Kidney (tissue), 14 donors: Measurements from ENCODE around the gene OR52E6. TPM values are rescaled to one million over a fixed set of nuclear protein-coding genes. Genes with fewer than 3 reads are reported as not detected.

Source experiments
- DNase-seq, 5 donors: peaks; one replicate each; pipeline ENCODE4 v3.0.0-alpha.2; 2013 to 2020
- FAIRE-seq: peaks from 2 replicates; lab custom pipeline; 2012; peaks lifted over from hg19 to GRCh38; lab: Jason Lieb, UNC
- H3K27ac ChIP-seq, 2 donors: one replicate each; pipeline ENCODE4 v1.7.0; 2013; ENCODE audit warnings: low read depth in 2 of 2, low read length in 2 of 2, inconsistent platforms in 1 of 2
- H3K27me3 ChIP-seq: one replicate; pipeline ENCODE4 v1.7.1; 2013; ENCODE audit warnings: low read length, inconsistent platforms; ENCODE audit not compliant: control insufficient read depth, insufficient read depth
- H3K36me3 ChIP-seq, 3 donors: one replicate each; pipeline versions ENCODE4 v1.7.0 to v1.7.1; 2013; ENCODE audit warnings: low read length in 3 of 3, control low read depth in 1 of 3, inconsistent platforms in 1 of 3; ENCODE audit not compliant: insufficient read depth in 3 of 3, control insufficient read depth in 2 of 3
- H3K4me1 ChIP-seq, 3 donors: one replicate each; pipeline versions ENCODE4 v1.7.0 to v1.7.1; 2013; ENCODE audit warnings: low read length in 3 of 3, inconsistent platforms in 1 of 3, low read depth in 1 of 3; ENCODE audit not compliant: control insufficient read depth in 2 of 3, insufficient read depth in 2 of 3
- H3K4me3 ChIP-seq, 3 donors: one replicate each; pipeline versions ENCODE4 v1.7.0 to v1.8.1; 2013; ENCODE audit warnings: low read length in 3 of 3, control low read depth in 1 of 3, inconsistent platforms in 1 of 3
- H3K9ac ChIP-seq, 3 donors: one replicate each; pipeline versions ENCODE4 v1.7.0 to v1.7.1; 2013; ENCODE audit warnings: low read length in 3 of 3, control low read depth in 1 of 3, inconsistent platforms in 1 of 3
- H3K9me3 ChIP-seq, 3 donors: one replicate each; pipeline versions ENCODE4 v1.7.0 to v1.7.1; 2013; ENCODE audit warnings: low read length in 3 of 3, control low read depth in 1 of 3, inconsistent platforms in 1 of 3; ENCODE audit not compliant: control insufficient read depth in 2 of 3, insufficient read depth in 1 of 3
- intact Hi-C: fragments of 100-400 bp; cut with DNase I; formaldehyde crosslinking; loops from one replicate; pipeline ENCODE4 v1.11.1; 2022
- polyA plus RNA-seq: library from polyadenylated mRNA; stranded (reverse); fragments of 350-450 nt; fragmentation: Illumina TruSeq; extraction: RNeasy Lipid Tissue Mini Kit (QIAGEN cat#74804); gene quantifications from one replicate; pipeline ENCODE4 v1.2.3, GENCODE V29; 2014; ENCODE audit warnings: low read depth, low replicate concordance; ENCODE audit not compliant: insufficient read depth
- total RNA-seq: library from RNA; stranded (reverse); fragmentation: NEBNext Ultra II Directional; extraction: Animal tissue kit (Norgen Biotek cat#: 25700); gene quantifications from one replicate; pipeline ENCODE4 v1.2.1, GENCODE V29; 2021
- TF ChIP-seq, protein P1 (sequence below): IDR thresholded peaks from 3 replicates; pipeline ENCODE4 v1.5.1; 2012; ENCODE audit warnings: mild to moderate bottlenecking, moderate library complexity, borderline replicate concordance; ENCODE audit not compliant: insufficient read depth; ENCODE audit errors: extremely low read depth
- donor health status: control.
- donor health status: control.
- donor health status: control.
- donor health status: control.
- donor health status: control.
- donor health status: DM: yes; HTN: yes; CAD: no.
- donor health status: Normal renal cell carcinoma (clear cell type).

Gene OR52E6
- total and polyA plus RNA-seq, 2 donors from 2014 or later: not detected

DNA sequence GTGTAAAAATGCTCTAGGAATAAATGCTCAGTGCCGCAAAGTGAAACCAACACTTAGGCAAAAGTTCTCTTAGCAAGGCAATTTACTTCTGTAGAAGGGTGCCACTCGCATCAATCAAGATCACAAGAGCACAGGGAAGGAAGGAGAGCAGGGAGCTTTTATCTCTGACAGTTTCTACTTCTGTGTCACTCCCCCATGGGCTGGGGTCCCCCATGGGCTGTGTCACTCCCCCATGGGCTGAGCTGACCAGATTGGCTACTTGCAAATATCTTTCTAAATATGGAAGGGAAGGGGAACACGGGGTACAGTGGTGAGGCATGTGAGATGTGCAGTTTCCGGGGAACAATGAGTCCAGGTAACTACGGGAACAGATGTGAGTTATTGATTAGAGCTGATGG is 32.6 kb downstream of the OR52E6 start:
- TF ChIP-seq, protein P1, sequence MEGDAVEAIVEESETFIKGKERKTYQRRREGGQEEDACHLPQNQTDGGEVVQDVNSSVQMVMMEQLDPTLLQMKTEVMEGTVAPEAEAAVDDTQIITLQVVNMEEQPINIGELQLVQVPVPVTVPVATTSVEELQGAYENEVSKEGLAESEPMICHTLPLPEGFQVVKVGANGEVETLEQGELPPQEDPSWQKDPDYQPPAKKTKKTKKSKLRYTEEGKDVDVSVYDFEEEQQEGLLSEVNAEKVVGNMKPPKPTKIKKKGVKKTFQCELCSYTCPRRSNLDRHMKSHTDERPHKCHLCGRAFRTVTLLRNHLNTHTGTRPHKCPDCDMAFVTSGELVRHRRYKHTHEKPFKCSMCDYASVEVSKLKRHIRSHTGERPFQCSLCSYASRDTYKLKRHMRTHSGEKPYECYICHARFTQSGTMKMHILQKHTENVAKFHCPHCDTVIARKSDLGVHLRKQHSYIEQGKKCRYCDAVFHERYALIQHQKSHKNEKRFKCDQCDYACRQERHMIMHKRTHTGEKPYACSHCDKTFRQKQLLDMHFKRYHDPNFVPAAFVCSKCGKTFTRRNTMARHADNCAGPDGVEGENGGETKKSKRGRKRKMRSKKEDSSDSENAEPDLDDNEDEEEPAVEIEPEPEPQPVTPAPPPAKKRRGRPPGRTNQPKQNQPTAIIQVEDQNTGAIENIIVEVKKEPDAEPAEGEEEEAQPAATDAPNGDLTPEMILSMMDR: no peak
- no peaks in the 10 kb centered on the region for H3K9me3 ChIP-seq
- H3K9ac ChIP-seq: peak overlapping the region in 1 of 3 donors; percentile 60
- H3K27ac ChIP-seq: no peak overlapping the region
- intact Hi-C loops: no loop called here
- H3K4me3 ChIP-seq: peak overlapping the region; percentile 50 to 68 (median 57)
- no peak for FAIRE-seq
- H3K4me1 ChIP-seq: peaks cover 0 to 6% (median 4%) of the 10 kb centered on the region in 3 donors
- no peaks in the 10 kb centered on the region for H3K36me3 ChIP-seq
- peak in 1 of 5 donors; percentile 1 for DNase-seq
- no peaks in the 10 kb centered on the region for H3K27me3 ChIP-seq

DNA sequence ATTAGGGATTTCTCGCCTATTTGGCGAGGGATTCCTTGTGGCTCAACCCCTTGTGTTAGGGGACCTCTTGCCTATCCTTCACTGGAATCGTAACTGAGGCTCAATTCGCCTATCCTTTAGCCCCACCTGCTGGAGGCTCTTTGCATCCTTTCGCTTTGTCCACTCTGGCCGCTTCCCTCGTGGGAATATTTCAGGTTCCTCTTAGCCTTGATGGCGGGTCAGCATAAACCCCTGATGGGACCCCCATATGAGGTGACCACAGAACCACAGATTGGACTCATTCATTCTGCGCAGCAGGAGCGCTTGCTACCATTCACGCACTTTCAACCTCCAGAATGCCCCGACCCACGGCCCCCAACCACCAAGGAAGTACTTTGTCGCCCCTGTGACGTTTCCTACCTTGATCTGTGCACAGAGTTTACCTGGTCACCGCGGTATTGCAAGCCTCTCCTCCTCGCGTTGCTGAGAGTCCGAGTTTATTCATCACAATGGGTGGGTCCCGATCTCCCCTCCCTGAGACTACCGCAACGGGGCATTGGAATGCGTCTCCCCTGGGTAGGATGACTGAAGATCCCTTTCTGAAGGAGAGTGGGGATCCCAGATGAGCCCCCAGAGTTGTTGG is 33.1 kb downstream of the OR52E6 start, which contains the start of gene OR52N2:
Gene OR52N2, plus strand, starts transcription at position 425 of the 622 bp plus-strand sequence. CDS start 11,412 bp downstream, outside the sequence.
- Histone ChIP-seq H3K9ac (peak within 1 kb of the TSS; percentile 42 to 60 (median 46)), H3K27me3 (no peaks in the 10 kb centered on the region), H3K36me3 (no peaks in the 10 kb centered on the region), H3K4me1 (peaks cover 0 to 6% (median 4%) of the 10 kb centered on the region in 3 donors), H3K27ac (no peak within 1 kb of the TSS), H3K9me3 (no peaks in the 10 kb centered on the region), H3K4me3 (peak within 1 kb of the TSS; percentile 50 to 68 (median 57))
- intact Hi-C loops: no loop called here
- no peak for FAIRE-seq
- DNase-seq: peak; percentile 69 to 90 (median 78)
- TF ChIP-seq, protein P1: peak; percentile 88

GRCh38 chr11:5807580-5807979 is 34.1 kb downstream of the OR52E6 start:
- Histone ChIP-seq H3K9me3 (no peaks in the 10 kb centered on the region), H3K36me3 (no peaks in the 10 kb centered on the region), H3K4me3 (no peak overlapping the region), H3K27me3 (no peaks in the 10 kb centered on the region), H3K4me1 (peaks cover 0 to 6% (median 4%) of the 10 kb centered on the region in 3 donors), H3K27ac (no peak overlapping the region), H3K9ac (no peak overlapping the region)
- TF ChIP-seq, protein P1: no peak
- intact Hi-C loops: no loop called here
- no peak for FAIRE-seq
- no peak for DNase-seq

DNA sequence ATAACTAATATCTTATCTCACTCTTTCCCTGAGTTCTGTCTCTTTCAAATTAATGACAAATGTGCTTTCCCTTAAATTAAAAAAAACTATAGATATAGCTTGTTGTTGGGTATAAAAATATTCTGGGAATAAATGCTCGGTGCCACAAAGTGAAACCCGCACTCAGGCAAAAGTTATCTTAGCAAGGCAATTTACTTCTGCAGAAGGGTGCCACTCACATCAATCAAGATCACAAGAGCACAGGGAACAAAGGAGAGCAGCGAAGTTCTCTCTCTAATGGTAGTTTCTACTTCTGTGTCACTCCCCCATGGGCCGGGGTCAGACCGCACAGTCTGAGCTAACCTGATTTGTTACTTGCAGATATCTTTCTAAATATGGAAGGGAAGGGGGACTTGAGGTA is 37.7 kb downstream of the OR52E6 start:
- TF ChIP-seq, protein P1: no peak
- intact Hi-C loops: no loop called here
- no peak for FAIRE-seq

More for the DNA sequence above, 37.7 kb downstream of the OR52E6 start:
- no peak overlapping the region for H3K4me3 ChIP-seq
- no peaks in the 10 kb centered on the region for H3K36me3 ChIP-seq
- H3K4me1 ChIP-seq: peaks cover 0 to 6% (median 4%) of the 10 kb centered on the region in 3 donors
- no peaks in the 10 kb centered on the region for H3K27me3 ChIP-seq
- no peaks in the 10 kb centered on the region for H3K9me3 ChIP-seq
- DNase-seq: no peak
- H3K9ac ChIP-seq: no peak overlapping the region
- no peak overlapping the region for H3K27ac ChIP-seq
